HepG2 (cell line): ENCODE results near the gene C3orf52. TPM values are rescaled to one million over a fixed set of nuclear protein-coding genes. Genes with fewer than 3 reads are reported as not detected.

Experiments used
- ARNT2 ChIP-seq: sonication (generic); formaldehyde crosslinking; IDR thresholded peaks from 2 replicates; pipeline ENCODE4 v1.8.0; 2022; ENCODE audit warnings: mild to moderate bottlenecking, low read depth, missing genetic modification reagents, moderate library complexity
- SNAPC2 ChIP-seq: sonication (generic); formaldehyde crosslinking; IDR thresholded peaks from 2 replicates; pipeline ENCODE4 v1.8.1; 2022; ENCODE audit warnings: mild to moderate bottlenecking, missing genetic modification reagents
- TOPORS ChIP-seq: sonication (generic); formaldehyde crosslinking; IDR thresholded peaks from 2 replicates; pipeline ENCODE4 v1.8.0; 2023; ENCODE audit warnings: mild to moderate bottlenecking, missing genetic modification reagents
- ZMYM2 ChIP-seq: sonication (generic); formaldehyde crosslinking; IDR thresholded peaks from 2 replicates; pipeline ENCODE4 v1.8.0; 2022; ENCODE audit warnings: mild to moderate bottlenecking, missing genetic modification reagents
- ZNF724P ChIP-seq: sonication (generic); formaldehyde crosslinking; IDR thresholded peaks from 2 replicates; pipeline ENCODE4 v1.8.0; 2022; ENCODE audit warnings: missing genetic modification reagents, borderline replicate concordance
- ZNF792 ChIP-seq: IDR thresholded peaks from 2 replicates; pipeline ENCODE4 v1.6.1; 2016
- polyA plus RNA-seq, 8 experiments: library from polyadenylated mRNA; depleted of rRNA in 3 of 8; stranded (reverse) in 7 of 8; unstranded in 1 of 8; fragments of >200 nt; fragmentation: Illumina TruSeq in 4 of 8; extraction: Trizol in 4 of 8; gene quantifications; 2 replicates each; pipeline versions ENCODE4 v1.2.1 to v1.2.3, GENCODE V29; 2011 to 2016; ENCODE audit warnings: low read depth in 4 of 8, missing spikeins in 1 of 8, mixed read lengths in 1 of 8; ENCODE audit not compliant: insufficient read depth in 1 of 8
- total RNA-seq, 5 experiments: library from RNA; depleted of rRNA; stranded (reverse); fragments of >200 nt; fragmentation: Illumina TruSeq; extraction: Trizol; gene quantifications; 2 replicates each; pipeline ENCODE4 v1.2.3, GENCODE V29; 2016; ENCODE audit warnings: low read depth in 1 of 5
- TF ChIP-seq, protein P1 (sequence below): sonication (generic); formaldehyde crosslinking; IDR thresholded peaks from 2 replicates; pipeline ENCODE4 v1.8.0; 2022; ENCODE audit warnings: missing genetic modification reagents, mild to moderate bottlenecking, inconsistent platforms, borderline replicate concordance
- TF ChIP-seq, protein P2 (sequence below): sonication (generic); formaldehyde crosslinking; IDR thresholded peaks from 2 replicates; pipeline ENCODE4 v1.8.1; 2023; ENCODE audit warnings: mild to moderate bottlenecking, missing genetic modification reagents
- TF ChIP-seq, protein P3 (sequence below), 2 experiments: sonication (generic) in 1 of 2; formaldehyde crosslinking in 1 of 2; IDR thresholded peaks; 2 replicates each; pipeline versions ENCODE4 v1.6.1 to v1.9.0; 2014 to 2022; ENCODE audit warnings: antibody characterized with exemption in 1 of 2, borderline replicate concordance in 1 of 2, inconsistent platforms in 1 of 2, low read depth in 1 of 2, missing genetic modification reagents in 1 of 2
- TF ChIP-seq, protein P4 (sequence below): sonication (generic); formaldehyde crosslinking; IDR thresholded peaks from 2 replicates; pipeline ENCODE4 v1.4.0; 2020; ENCODE audit warnings: missing genetic modification reagents, borderline replicate concordance
- TF ChIP-seq, protein P5 (sequence below): sonication (generic); formaldehyde crosslinking; IDR thresholded peaks from 2 replicates; pipeline ENCODE4 v1.4.0; 2020; ENCODE audit warnings: missing genetic modification reagents, mild to moderate bottlenecking, borderline replicate concordance

The C3orf52 gene
- total and polyA plus RNA-seq, 2 of the 13 experiments (the other 11 are each of a cell fraction or from before 2014, with no cell fraction given) = 0.79 to 1.2 TPM

DNA sequence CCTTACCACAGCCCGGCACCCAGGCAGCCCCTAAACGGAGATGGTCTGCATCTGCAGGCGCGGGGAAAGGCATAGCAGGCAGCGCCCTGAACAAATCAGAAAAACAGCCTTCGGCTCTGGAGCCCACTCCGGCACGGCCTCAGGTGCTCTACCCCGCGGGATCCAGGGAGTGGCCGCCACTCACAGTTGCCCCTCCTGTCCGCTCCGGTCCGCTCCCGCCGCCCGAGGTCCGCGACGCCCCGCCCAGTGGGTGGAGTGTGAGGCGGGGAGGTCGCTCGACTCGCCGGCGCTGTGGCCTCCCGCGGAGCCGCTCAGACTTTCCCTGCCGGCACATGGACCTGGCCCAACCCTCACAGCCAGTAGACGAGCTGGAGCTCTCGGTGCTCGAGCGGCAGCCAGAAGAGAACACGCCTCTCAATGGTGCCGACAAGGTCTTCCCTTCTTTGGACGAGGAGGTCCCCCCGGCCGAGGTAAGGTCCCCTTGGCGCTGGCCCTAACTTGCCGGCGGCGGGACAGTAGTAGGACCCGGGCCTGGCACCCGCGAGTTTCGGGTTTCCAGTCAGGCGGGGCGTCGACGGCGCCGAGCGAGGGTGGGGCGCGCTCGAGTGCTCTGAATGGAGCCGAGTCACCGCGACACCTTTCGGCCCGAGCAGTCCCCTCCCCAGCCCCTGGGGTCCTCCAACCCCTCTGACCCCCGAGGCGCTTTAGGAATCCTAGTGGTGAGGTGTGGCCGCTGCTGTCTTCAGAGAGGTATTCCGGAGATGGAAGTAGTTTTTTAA is at the start of gene C3orf52 (continued):
- TF ChIP-seq ARNT2 (peak; percentile 78; the same call in 1 of the 2 replicates), SNAPC2 (CRISPR knock-in tag) (no peak), ZMYM2 (CRISPR knock-in tag) (0 out of 2 replicates have a peak, but pooled peaks have one; percentile 30), ZNF724P (peak; percentile 85; the same call in 1 of the 2 replicates), TOPORS (peak; percentile 87), ZNF792 (CRISPR knock-in tag) (peak; percentile 78; the same call in 1 of the 2 replicates)
- TF ChIP-seq, protein P1, sequence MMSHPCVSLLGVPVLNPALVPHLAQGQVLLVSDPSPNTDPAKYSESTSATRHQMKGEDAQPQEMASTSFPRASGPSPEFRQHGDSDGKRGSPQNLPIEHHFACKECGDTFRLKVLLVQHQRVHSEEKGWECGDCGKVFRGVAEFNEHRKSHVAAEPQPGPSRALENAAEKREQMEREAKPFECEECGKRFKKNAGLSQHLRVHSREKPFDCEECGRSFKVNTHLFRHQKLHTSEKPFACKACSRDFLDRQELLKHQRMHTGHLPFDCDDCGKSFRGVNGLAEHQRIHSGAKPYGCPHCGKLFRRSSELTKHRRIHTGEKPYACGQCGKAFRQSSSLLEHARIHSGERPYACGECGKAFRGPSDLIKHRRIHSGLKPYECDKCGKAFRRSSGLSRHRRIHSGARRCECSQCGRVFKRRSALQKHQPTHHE = no peak
- TF ChIP-seq, protein P2, sequence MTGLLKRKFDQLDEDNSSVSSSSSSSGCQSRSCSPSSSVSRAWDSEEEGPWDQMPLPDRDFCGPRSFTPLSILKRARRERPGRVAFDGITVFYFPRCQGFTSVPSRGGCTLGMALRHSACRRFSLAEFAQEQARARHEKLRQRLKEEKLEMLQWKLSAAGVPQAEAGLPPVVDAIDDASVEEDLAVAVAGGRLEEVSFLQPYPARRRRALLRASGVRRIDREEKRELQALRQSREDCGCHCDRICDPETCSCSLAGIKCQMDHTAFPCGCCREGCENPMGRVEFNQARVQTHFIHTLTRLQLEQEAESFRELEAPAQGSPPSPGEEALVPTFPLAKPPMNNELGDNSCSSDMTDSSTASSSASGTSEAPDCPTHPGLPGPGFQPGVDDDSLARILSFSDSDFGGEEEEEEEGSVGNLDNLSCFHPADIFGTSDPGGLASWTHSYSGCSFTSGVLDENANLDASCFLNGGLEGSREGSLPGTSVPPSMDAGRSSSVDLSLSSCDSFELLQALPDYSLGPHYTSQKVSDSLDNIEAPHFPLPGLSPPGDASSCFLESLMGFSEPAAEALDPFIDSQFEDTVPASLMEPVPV (CRISPR knock-in tag) = peak; percentile 80
- TF ChIP-seq, protein P3, sequence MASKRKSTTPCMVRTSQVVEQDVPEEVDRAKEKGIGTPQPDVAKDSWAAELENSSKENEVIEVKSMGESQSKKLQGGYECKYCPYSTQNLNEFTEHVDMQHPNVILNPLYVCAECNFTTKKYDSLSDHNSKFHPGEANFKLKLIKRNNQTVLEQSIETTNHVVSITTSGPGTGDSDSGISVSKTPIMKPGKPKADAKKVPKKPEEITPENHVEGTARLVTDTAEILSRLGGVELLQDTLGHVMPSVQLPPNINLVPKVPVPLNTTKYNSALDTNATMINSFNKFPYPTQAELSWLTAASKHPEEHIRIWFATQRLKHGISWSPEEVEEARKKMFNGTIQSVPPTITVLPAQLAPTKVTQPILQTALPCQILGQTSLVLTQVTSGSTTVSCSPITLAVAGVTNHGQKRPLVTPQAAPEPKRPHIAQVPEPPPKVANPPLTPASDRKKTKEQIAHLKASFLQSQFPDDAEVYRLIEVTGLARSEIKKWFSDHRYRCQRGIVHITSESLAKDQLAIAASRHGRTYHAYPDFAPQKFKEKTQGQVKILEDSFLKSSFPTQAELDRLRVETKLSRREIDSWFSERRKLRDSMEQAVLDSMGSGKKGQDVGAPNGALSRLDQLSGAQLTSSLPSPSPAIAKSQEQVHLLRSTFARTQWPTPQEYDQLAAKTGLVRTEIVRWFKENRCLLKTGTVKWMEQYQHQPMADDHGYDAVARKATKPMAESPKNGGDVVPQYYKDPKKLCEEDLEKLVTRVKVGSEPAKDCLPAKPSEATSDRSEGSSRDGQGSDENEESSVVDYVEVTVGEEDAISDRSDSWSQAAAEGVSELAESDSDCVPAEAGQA (IDR thresholded peaks at IDR 0.05; ENCODE audit: low read depth) = 0 out of 2 replicates have a peak, but pooled peaks have one; percentile 18
- TF ChIP-seq, protein P3 (CRISPR knock-in tag; IDR thresholded peaks at IDR 0.05; ENCODE audit: borderline replicate concordance) = no peak
- TF ChIP-seq, protein P4, sequence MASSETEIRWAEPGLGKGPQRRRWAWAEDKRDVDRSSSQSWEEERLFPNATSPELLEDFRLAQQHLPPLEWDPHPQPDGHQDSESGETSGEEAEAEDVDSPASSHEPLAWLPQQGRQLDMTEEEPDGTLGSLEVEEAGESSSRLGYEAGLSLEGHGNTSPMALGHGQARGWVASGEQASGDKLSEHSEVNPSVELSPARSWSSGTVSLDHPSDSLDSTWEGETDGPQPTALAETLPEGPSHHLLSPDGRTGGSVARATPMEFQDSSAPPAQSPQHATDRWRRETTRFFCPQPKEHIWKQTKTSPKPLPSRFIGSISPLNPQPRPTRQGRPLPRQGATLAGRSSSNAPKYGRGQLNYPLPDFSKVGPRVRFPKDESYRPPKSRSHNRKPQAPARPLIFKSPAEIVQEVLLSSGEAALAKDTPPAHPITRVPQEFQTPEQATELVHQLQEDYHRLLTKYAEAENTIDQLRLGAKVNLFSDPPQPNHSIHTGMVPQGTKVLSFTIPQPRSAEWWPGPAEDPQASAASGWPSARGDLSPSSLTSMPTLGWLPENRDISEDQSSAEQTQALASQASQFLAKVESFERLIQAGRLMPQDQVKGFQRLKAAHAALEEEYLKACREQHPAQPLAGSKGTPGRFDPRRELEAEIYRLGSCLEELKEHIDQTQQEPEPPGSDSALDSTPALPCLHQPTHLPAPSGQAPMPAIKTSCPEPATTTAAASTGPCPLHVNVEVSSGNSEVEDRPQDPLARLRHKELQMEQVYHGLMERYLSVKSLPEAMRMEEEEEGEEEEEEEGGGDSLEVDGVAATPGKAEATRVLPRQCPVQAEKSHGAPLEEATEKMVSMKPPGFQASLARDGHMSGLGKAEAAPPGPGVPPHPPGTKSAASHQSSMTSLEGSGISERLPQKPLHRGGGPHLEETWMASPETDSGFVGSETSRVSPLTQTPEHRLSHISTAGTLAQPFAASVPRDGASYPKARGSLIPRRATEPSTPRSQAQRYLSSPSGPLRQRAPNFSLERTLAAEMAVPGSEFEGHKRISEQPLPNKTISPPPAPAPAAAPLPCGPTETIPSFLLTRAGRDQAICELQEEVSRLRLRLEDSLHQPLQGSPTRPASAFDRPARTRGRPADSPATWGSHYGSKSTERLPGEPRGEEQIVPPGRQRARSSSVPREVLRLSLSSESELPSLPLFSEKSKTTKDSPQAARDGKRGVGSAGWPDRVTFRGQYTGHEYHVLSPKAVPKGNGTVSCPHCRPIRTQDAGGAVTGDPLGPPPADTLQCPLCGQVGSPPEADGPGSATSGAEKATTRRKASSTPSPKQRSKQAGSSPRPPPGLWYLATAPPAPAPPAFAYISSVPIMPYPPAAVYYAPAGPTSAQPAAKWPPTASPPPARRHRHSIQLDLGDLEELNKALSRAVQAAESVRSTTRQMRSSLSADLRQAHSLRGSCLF (CRISPR knock-in tag) = no peak
- TF ChIP-seq, protein P5, sequence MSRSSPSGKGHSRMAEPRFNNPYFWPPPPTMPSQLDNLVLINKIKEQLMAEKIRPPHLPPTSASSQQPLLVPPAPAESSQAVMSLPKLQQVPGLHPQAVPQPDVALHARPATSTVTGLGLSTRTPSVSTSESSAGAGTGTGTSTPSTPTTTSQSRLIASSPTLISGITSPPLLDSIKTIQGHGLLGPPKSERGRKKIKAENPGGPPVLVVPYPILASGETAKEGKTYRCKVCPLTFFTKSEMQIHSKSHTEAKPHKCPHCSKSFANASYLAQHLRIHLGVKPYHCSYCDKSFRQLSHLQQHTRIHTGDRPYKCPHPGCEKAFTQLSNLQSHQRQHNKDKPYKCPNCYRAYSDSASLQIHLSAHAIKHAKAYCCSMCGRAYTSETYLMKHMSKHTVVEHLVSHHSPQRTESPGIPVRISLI (CRISPR knock-in tag) = peak; percentile 15; the same call in 1 of the 2 replicates
